OCI-LY3 (cell line): ENCODE results near the gene GTF3C5.
"Not testable (repeated sequence)": the region's sequence is repeated elsewhere in the genome, so short reads cannot be mapped to it uniquely, and the experiment has no call there.

ENCODE experiments used
- H2AFZ ChIP-seq: fragments of 200-600, 300-600 bp; shearing (Covaris generic); 2 replicates; pipeline ENCODE4 v1.6.0; 2014; ENCODE audit warnings: antibody characterized with exemption, low read depth, low read length
- H3K27ac ChIP-seq: fragments of 200-600, 300-600 bp; sonication (generic); 2 replicates; pipeline ENCODE4 v1.5.1; 2014; ENCODE audit warnings: mild to moderate bottlenecking, low read length, moderate library complexity, mixed read lengths
- H3K27me3 ChIP-seq: fragments of 200-600, 300-600 bp; sonication (generic); 2 replicates; pipeline ENCODE4 v1.6.1; 2014; ENCODE audit warnings: low read depth, low read length, mixed read lengths
- H3K36me3 ChIP-seq: fragments of 200-600, 300-600 bp; sonication (generic); replicated peaks from 2 replicates; pipeline ENCODE3; 2014; ENCODE audit warnings: low read depth, low read length, mixed read lengths
- H3K4me1 ChIP-seq: fragments of 300-600, 200-600 bp; sonication (generic); 2 replicates; pipeline ENCODE4 v1.6.1; 2014; ENCODE audit warnings: low read length, mixed read lengths
- H3K4me2 ChIP-seq: fragments of 200-600, 300-600 bp; sonication (generic); 2 replicates; pipeline ENCODE4 v1.6.1; 2014; ENCODE audit warnings: low read length, mixed read lengths
- H3K4me3 ChIP-seq: fragments of 300-600, 200-600 bp; sonication (generic); 2 replicates; pipeline ENCODE4 v1.5.1; 2014; ENCODE audit warnings: antibody characterized with exemption, mild to moderate bottlenecking, low read length, moderate library complexity
- H3K79me2 ChIP-seq: fragments of 300-600, 200-600 bp; shearing (Covaris generic); 2 replicates; pipeline ENCODE4 v1.6.1; 2014; ENCODE audit warnings: mild to moderate bottlenecking, low read length, mixed read lengths
- H3K9ac ChIP-seq: fragments of 300-600, 200-600 bp; shearing (Covaris generic); 2 replicates; pipeline ENCODE4 v1.6.0; 2014; ENCODE audit warnings: mild to moderate bottlenecking, low read length, moderate library complexity
- H3K9me3 ChIP-seq: fragments of 200-600, 300-600 bp; shearing (Covaris generic); 2 replicates; pipeline ENCODE4 v1.6.1; 2014; ENCODE audit warnings: low read length, mixed read lengths; ENCODE audit not compliant: insufficient read depth
- H4K20me1 ChIP-seq: fragments of 200-600, 300-600 bp; sonication (generic); 2 replicates; pipeline ENCODE4 v1.6.1; 2016; ENCODE audit warnings: low read length, mixed read lengths; ENCODE audit not compliant: insufficient read depth
- CTCF ChIP-seq: fragments of 200-600, 300-600 bp; sonication (generic); IDR thresholded peaks from 2 replicates; pipeline ENCODE4 v1.5.1; 2014; ENCODE audit warnings: antibody characterized with exemption, low read length, low read depth
- EZH2phosphoT487 ChIP-seq: fragments of 200-600 bp; shearing (Covaris generic); IDR thresholded peaks from 2 replicates; pipeline ENCODE4 v1.6.1; 2018; ENCODE audit warnings: antibody characterized with exemption, mixed run types, low read depth

Gene GTF3C5

GRCh38 chr9:133075925-133076630 is 45.3 kb downstream of the GTF3C5 start:
- Histone ChIP-seq H3K27me3 (peaks cover 23% of the 10 kb centered on the region), H3K36me3 (no peaks in the 10 kb centered on the region), H3K4me3 (no peak overlapping the region), H3K79me2 (no peaks in the 10 kb centered on the region), H3K4me2 (no peak overlapping the region), H3K27ac (no peak overlapping the region), H3K9me3 (no peaks in the 10 kb centered on the region), H2AFZ (no peak overlapping the region), H3K9ac (no peak overlapping the region), H4K20me1 (no peaks in the 10 kb centered on the region), H3K4me1 (no peaks in the 10 kb centered on the region)
- TF ChIP-seq CTCF, result no peak

- TF ChIP-seq CTCF (no peak), EZH2phosphoT487 (no peak)
- Histone ChIP-seq H3K27ac (no peak overlapping the region), H3K4me2 (no peak overlapping the region), H2AFZ (no peak overlapping the region), H3K27me3 (peaks cover 23% of the 10 kb centered on the region), H3K9ac (no peak overlapping the region), H3K79me2 (no peaks in the 10 kb centered on the region), H3K4me1 (no peaks in the 10 kb centered on the region), H3K9me3 (no peaks in the 10 kb centered on the region), H3K4me3 (no peak overlapping the region), H3K36me3 (no peaks in the 10 kb centered on the region), H4K20me1 (no peaks in the 10 kb centered on the region)
These were observed 45.9 kb downstream of the GTF3C5 start for GRCh38 chr9:133076691-133077090.

DNA sequence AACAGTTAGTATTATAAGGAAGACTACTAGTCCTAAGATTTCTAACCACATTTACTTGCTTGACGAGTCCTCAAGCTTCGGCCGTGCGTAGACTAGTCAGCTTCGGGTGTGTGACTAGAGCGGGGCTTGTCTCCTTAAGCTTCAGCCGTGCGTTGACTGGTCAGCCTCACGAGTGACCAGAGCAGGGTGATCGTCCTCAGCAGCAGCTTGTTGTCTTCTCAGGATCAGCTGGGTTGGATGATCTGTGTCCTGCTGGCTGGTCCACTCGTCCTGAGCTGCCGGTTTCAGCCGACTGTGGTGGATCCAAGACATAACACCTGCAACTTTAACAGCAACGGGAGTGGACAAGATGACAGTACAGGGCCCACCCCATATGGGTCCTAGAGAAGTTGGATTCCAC is 47.7 kb downstream of the GTF3C5 start:
- Histone ChIP-seq H3K4me2 (no peak overlapping the region), H2AFZ (no peak overlapping the region), H3K27me3 (peaks cover 23% of the 10 kb centered on the region), H3K9me3 (no peaks in the 10 kb centered on the region), H3K79me2 (no peaks in the 10 kb centered on the region), H3K27ac (no peak overlapping the region), H3K4me3 (no peak overlapping the region), H3K9ac (no peak overlapping the region), H3K4me1 (no peaks in the 10 kb centered on the region), H3K36me3 (no peaks in the 10 kb centered on the region), H4K20me1 (no peaks in the 10 kb centered on the region)
- TF ChIP-seq EZH2phosphoT487 (no peak), CTCF (no peak)

- peaks cover 13% of the 10 kb centered on the region for H3K27me3 ChIP-seq
- H3K4me2 ChIP-seq, result no peak overlapping the region
- H4K20me1 ChIP-seq, result no peaks in the 10 kb centered on the region
- H2AFZ ChIP-seq, result no peak overlapping the region
- H3K36me3 ChIP-seq, result no peaks in the 10 kb centered on the region
- H3K9ac ChIP-seq, result no peak overlapping the region
- H3K79me2 ChIP-seq, result no peaks in the 10 kb centered on the region
- no peak overlapping the region for H3K4me3 ChIP-seq
- no peak overlapping the region for H3K27ac ChIP-seq
- H3K9me3 ChIP-seq, result no peaks in the 10 kb centered on the region
- no peaks in the 10 kb centered on the region for H3K4me1 ChIP-seq
- TF ChIP-seq CTCF (no peak), EZH2phosphoT487 (no peak)
These were observed 49.4 kb downstream of the GTF3C5 start for GRCh38 chr9:133080161-133080560.

- H3K4me2 ChIP-seq, H2AFZ ChIP-seq, H3K9ac ChIP-seq, H3K79me2 ChIP-seq, H3K4me1 ChIP-seq, H4K20me1 ChIP-seq, H3K36me3 ChIP-seq, H3K9me3 ChIP-seq, H3K4me3 ChIP-seq, H3K27ac ChIP-seq: not testable (repeated sequence)
- peaks cover 13% of the 10 kb centered on the region for H3K27me3 ChIP-seq
These were observed 50.3 kb downstream of the GTF3C5 start for GRCh38 chr9:133080786-133081779.
